HG02610 (cell line): ENCODE measurements around the gene ABR.
"Not testable (repeated sequence)": the region's sequence is repeated elsewhere in the genome, so short reads cannot be mapped to it uniquely, and the experiment has no call there.

Source experiments
- ATAC-seq: cut with Tn5 transposase; IDR thresholded peaks from one replicate; pipeline ENCODE4 v1.9.1; 2021; ENCODE audit warnings: mild to moderate bottlenecking, moderate library complexity; ENCODE audit not compliant: unreplicated experiment

The ABR gene

DNA sequence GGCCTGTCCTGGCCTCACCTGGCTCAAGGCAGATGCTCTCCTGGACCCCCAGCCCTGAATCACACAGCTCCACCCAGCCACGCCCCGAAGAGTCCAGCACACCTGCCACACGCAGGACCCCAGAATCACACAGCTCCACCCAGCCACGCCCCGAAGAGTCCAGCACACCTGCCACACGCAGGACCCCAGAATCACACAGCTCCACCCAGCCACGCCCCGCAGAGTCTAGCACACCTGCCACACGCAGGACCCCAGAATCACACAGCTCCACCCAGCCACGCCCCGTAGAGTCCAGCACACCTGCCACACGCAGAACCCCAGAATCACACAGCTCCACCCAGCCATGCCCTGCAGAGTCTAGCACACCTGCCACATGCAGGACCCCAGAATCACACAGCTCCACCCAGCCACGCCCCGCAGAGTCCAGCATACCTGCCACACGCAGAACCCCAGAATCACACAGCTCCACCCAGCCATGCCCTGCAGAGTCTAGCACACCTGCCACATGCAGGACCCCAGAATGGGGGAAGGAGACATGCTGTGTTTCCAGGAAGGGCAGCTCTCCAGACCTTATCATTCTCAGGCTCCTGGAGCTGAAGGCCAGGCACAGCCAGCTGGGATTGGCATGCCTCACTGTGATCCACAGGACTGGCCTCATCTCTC, 105.7 kb downstream of the ABR start:
- ATAC-seq, result not testable (repeated sequence)

DNA sequence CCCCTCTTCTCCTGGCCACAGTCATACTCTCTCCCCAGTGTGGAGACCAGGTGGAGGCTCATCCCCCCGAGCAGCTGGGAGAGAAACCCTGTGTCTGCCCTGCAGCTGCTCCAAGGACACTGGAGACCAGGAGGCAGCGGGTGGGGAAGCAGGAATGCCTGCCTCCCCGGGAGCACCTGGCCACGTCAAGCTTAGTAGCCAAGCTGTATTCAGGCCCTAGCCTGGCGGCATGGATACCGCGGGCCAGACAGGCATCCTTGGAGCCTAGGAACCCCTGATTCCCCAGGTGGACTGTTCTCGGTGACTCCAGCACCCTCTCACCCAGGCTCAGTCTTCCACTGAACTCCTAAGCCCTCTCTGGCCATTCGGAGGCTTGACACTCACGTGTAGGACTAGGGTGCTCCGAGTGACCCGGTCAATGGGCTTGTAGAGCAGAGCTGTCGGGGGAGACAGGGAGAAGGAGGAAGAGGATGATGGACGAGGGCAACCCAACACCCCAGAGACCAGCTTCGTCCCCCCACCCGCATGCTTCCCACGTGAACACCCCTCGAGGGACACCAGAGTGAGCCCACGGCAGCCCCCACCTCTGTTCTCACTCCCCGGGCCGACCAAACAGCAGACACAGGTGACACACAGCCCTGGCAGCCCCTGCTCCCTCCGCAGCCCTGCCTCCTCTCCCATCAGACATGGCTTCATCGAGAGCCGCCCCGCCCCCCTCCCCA, 106.4 kb downstream of the ABR start:
- ATAC-seq, result no peak

DNA sequence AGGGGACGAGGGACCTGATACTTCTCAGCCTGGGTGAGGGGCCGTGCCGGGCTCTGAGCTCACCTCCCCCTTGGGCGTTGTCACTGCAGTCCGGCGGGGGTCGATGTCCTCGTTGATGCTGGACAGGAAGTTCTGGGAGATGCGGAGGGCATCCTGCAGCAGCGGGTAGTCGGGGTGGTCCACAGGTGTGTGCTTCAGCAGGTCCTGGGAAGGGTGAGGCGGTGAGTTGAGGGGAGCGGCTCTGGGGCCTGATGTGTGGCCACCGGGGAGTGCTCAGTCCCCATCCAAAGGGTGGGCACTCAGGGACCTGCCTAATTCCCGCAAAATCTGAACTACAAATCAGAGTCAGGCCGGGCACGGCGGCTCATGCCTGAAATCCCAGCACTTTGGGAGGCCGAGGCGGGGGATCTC, 107.2 kb downstream of the ABR start:
- ATAC-seq, result no peak

DNA sequence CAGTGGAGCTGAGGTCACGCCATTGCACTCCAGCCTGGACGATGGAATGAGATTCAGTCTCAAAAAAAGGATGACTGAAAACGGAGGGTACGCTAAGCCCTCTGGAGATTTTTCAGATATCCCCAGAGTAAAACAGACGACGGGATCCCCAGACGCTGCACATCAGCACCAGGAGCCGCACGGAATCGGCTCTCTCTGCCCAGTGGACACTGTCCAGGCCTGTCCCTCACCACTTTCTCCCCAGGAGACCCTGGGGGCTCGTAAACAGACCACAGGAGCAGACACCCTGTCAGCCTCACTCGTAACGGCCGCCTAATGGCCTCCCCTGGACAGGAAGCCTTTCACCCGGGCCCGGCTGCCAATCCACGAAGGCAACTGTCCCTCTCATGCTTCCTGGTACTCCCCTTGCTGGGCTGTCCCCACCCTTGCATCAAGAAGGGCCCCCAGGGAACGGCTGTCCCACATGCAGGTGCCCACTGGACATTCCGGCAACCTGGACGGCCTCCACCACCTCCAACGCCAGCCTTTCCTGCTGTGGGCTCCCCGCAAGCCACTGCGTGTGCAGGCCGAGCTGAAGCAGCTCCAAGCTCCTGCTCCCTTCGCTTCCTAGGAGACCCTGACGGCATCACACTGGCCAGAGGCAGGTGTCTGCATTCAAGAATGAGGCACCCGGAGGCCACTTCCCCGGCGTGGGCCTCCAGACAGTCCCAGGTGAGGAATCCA, 108.5 kb downstream of the ABR start:
- no peak for ATAC-seq

DNA sequence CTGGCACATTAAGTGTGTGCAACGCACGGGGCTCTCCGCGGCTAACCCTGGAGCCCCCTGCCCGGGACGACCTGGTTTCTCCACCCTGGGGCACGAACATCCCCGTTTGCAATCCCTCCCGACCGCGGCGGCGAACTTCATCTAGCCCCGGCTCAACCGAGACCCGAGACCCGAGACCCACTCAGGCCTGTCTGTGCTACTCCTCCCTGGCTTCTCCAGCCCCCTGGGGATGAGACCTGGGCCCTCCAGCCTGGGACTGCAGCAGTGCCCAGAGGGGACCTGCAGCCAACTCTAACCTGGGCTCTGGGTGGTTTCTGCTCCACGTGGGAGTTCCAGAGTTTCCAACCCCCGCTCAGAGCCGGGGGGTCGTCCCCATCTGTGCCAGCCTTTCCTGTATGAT, 109.4 kb downstream of the ABR start:
- no peak for ATAC-seq

DNA sequence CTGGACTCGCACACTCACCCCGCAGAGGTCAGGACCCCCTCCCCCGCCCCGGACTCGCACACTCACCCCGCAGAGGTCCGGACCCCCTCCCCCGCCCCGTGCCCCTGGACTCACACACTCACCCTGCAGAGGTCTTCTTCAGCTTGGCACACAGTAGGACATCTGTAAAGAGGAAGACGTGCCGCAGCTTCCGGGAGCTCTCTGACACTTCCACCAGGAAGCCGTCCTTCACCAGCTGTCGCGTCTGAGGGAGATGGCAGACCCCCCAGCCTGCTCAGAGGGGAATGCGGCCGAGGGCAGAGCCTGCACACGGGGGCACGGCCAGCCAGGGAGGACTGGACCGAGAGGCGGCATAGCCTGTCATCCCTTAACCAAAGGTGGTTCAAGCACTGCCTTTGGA, 109.9 kb downstream of the ABR start:
- no peak for ATAC-seq

DNA sequence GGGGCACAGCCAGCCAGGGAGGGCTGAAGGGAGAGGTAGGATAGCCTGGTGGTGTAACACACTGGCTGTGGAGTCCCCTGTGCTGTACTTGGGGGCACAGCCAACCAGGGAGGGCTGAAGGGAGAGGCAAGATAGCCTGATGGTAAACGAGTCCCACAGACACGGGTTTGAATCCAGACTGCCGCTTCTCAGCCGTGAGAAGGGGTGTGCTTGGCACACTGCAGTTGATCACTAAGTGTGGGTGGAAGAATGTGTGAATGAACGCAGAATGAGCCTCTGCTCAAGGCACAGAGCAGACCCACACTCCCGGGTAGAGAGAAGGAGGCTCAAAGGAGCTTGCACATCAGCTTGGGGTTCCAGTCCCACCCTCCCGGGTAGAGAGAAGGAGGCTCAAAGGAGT, 111.4 kb downstream of the ABR start:
- no peak for ATAC-seq

DNA sequence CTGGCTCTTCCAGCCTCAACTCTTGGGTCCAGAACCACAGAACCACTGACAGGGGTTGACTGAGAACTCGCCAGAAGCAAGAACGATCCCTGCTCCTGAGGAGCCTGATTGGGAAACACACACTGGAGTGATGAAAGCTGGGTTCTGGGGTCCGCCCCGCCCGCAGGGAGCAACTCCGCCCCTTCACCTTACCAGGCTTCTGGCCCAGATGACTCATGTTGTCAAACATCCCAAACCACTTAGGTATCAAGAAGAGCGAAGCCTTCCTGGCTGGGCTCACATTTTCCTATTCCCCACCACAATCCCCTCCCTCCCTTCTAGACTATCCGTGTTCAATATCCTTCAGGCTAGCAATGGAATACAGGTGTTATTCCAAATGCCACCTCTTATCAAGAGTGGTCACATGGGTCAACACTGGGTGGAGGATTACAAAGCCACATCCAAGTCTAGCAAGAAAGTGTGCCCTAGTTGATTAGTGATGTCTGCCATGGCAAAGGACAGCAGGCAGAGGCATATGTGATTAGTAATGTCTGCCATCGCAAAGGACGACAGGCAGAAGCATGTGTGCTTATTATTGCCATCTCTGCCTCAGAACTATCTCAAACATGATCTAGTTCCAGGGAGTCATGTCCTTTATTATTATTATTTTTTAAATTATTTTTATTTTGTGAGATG, 112.4 kb downstream of the ABR start:
- no peak for ATAC-seq

DNA sequence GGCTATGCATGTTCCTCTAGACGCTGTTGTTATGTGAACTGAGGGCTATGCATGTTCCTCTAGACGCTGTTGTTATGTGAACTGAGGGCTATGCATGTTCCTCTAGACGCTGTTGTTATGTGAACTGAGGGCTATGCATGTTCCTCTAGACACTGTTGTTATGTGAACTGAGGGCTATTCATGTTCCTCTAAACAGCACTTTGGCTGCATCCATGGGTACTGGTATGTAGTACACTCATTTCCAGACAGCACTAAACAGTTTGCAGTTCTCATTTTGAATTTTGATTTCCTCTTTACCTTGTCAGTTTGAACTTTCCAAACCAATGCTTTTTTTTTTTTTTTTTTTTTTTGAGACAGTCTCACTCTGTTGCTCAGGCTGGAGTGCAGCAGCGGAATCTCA, 114.4 kb downstream of the ABR start:
- ATAC-seq, result not testable (repeated sequence)

DNA sequence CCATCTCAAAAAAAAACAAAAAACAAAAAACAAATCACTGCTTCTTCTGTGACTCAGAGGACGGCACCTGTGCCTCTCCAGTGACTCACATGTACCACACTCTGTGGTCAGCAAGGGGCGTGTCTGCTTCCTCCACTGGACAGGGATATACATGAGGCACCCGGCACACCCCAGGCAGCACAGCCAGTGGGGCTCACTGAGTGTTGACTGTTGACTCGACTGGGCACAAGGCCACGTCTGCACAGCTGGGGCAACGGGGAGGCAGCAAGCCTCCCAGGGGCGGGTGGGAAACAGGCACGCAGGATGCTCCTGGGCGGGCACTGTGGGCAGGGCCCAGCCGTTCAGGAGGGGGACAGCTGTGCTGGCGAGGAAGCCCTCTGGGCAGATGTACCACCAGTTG, 118.8 kb downstream of the ABR start:
- no peak for ATAC-seq

DNA sequence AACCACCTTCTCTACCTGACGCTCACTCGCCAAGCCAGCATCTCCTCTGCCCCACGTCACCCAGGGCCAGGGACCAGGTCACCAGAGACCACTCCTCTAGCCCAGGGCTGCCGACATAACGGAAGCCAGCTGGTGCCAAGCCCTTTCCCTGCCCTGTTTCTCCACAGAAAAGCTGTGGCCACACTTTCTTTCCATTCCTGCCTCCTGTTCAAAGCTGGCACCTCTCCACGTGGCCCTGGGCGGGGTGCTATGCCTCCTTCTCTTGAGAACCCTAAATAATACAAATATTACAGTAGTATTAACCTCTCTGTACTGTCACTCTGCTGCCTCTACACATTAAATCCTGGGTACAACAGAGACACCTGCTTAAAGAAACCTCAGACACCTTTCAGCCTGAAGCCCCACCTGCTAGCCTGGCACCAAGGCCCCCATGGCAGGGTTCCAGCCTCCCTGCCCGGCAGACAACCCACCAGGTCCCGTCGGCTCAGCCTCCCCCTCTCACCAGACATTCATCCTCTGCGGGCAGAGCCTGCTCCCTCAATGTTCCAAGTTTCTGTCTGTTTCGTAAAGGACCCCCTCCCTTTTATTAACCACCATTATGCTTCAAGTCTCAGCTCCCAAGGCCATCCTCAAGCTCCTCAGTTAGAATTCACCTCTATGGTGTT, 120.5 kb downstream of the ABR start:
- ATAC-seq, result no peak

DNA sequence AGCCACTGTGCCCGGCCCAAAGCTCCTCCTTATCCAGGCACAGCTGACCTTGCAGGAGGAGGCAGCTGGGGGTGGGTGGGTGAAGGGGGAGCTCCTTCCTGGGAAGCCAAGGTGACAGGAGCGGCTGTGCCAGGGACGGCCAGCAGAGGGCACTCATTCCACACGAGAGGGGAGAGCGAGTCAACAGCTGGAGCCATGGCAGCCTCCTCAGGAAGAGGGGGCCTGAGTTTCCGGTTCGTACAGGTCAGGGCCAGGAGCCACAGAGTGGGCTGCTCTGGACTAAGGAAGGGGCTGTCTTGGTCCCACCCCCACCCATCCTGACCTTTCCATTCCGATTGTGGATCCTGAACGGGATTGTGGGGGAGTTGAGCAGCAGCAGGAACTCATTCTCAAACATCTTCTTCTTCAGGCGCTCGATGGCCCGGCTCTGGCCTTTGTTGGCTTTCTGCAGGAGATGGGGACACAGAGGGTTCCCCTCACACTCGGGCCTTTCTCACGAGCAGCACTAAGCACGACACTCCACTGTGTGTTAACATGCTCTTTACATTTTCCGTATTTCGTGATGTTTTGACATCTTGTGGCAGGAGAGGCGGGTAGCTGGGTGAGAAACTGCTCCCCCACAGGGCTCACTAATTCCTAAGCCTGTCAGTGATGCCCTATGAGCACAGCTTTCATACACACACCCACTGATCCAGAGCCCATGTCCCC, 121.2 kb downstream of the ABR start:
- no peak for ATAC-seq

DNA sequence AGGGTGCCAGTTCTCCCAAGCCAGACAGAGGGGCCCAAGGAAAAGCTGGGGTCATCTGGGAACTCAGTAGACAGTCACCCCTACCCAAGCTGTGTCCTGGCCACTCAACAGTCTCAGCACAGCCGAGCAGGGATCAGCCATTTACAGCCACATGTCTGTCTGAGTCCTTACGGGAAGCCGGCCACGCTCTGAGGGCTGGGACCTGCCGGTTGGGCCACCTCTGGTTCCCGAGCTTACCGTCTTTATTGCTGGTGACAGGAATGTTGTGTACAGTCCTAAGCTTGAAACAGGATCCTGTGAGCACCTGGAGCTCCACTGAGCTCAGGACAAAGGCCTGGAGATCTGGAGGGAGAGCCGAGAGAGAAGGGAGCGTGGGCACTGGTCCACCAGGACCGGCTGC, 123.0 kb downstream of the ABR start:
- ATAC-seq, result no peak

DNA sequence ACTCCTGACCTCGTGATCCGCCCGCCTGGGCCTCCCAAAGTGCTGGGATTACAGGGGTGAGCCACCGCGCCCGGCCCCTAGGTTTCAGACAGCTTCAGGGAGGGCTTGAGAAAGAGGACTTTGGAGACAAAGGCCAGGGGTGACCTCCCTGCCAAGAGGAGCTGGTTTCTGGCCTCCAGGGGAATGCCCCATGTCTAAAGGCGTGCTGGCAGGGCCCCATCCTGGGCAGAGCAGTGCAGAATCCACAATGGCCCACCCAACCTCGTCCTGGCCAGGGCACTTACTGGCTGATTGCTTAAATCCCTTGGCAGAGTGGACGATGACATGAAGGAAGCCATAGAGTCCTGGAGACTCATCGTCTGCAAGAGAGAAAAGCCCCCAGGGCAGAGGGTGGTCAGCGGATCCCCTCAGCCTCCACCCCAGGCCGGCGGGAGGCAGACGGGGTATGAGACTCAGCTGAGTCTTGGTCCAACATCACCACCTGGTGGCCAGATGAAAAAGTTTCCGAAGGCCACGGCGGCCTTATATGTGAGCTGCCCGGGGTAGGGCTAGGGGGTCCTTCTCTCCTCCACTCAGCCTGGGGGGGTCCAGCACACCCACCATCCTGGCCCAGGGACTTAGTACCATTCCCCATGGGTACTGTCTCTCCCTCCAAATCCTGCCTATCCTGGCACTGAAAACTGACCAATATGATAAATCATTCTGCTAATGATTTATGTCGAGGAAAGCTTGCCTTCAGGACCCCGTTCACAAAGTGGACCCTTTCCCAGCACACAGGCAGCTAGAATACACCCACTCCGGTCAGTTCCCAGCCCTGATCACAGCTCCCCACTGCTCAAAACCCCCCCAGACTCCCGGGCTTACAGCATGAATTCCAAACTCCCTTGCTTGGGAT, 123.8 kb downstream of the ABR start:
- ATAC-seq, result no peak

DNA sequence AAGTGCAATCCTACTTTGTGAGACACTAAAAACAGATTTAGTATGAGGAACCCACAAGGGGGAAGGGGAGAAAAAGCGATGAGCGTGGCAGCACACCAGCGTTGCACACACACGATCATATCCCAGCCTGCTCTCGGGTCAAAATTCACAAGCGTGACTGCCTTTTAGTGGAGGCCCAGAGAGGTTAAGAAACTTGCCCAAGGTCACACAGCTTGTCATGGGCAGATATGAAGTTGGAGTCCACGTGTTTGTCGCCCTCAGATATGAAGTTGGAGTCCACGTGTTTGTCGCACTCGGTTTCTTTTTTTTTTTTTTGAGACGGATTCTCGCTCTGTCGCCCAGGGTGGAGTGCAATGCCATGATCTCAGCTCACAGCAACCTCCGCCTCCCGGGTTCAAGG, 124.5 kb downstream of the ABR start:
- ATAC-seq, result no peak

DNA sequence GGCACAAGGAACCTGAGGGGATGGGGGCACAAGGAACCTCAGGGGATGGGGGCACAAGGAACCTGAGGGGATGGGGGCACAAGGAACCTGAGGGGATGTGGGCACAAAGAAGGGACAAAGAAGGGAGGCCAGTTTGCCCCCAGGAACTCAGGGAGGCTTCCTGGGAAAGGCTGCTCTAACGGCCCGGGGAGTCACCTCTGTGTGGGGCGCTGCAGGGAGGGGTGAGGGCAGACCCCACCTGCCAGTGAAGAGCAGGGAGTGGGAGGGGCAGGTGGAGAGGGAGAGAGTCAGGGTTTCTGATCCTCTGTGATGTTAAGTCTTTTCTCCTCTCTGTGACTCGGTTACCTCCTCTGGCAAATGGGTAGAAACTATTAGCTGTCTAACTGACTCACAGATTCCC, 125.1 kb downstream of the ABR start:
- no peak for ATAC-seq

DNA sequence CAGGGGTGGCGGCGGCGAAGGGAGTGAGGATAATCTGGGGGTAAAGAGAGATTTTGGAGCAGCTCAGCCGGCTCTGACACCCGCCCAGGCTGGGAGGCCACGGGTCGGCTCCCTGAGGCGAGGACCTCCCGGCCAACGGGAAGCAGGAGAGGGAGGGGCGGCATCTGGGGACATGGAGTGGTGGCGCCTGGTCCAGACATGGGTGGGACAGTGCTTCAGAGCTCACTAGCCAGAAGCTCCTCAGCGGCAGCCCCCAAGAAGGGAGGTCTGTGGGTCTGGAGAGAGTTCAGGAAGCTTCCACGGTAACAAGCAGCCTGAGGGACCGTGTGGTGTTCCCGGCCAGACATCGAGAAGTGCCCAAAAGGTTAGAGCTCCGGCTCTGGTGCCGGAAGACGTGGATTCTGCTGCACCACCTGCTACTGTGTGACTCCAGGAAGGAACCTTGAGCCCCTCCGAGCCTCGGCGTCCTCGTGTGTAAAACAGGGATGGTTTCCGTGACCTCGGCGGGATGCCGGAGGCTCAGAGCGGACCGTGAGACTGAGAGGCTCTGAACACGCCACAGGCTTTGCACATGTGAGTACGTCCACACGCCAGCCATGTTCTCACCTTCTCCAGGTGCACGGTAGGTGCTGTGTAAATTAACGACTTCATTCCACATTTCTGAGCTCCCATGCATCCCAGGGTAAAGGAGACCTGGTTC, 126.0 kb downstream of the ABR start:
- ATAC-seq, result no peak

DNA sequence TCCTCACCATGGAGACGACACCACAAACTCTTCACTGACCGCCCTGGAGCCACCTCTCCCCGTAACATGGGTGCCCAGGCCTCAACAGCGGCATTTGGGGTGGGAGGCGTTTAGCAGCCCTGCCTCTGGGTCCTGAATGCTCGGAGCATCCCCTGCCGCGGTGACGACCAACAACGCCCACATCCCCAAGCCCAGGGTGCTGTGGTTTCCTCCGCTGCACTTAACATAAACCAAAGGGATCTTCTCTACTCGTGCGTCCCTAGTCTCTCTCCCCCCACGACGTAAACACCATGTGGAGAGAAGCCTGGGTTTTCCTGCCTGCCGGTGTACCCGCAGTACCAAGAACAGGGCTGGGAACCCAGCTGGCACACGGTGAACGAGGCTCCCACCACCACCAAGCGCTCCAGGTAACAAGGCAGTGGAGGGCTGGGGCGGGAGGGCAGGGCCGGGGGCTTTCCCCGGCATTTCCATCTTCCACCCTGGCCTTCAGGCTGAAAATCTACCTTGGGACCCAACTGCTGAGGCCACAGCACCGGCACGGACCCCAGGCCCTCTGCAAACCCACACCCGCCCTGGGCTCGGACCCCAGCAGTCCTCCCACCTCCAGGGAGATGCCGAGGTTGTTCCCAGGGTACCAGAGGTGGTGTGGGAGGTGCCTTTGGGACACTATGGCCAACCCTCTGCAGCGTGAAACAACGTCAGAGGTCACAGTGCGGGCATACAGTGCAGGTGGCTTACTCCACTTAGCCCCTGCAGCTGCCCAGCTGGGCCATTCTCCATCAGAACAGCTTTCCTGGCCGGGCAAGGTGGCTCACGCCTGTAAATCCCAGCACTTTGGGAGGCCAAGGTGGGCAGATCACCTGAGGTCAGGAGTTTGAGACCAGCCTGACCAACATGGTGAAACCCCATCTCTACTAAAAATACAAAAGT, 128.5 kb downstream of the ABR start:
- ATAC-seq, result no peak
